Breast epithelium (tissue), 4 donors: ENCODE results near the gene FAM241B. TPM values are rescaled to one million over a fixed set of nuclear protein-coding genes. Genes with fewer than 3 reads are reported as not detected.

Source experiments
- DNase-seq, 2 donors: peaks; one replicate each; pipeline ENCODE4 v3.0.0-alpha.2; 2019; ENCODE audit warnings: low spot score in 2 of 2
- H3K27ac ChIP-seq, 2 donors: fragments of 200-600 bp; sonication (generic) in 1 of 2; one replicate each; pipeline ENCODE4 v1.5.1; 2016 to 2019; ENCODE audit warnings: mild to moderate bottlenecking in 1 of 2
- H3K27me3 ChIP-seq, 2 donors: fragments of 200-600 bp; sonication (generic) in 1 of 2; one replicate each; pipeline versions ENCODE4 v1.5.1 to v1.6.0; 2017 to 2019; ENCODE audit warnings: control low read depth in 1 of 2, mild to moderate bottlenecking in 1 of 2
- H3K36me3 ChIP-seq: fragments of 200-600 bp; one replicate; pipeline ENCODE4 v1.5.1; 2019
- H3K4me1 ChIP-seq, 2 donors: fragments of 200-600 bp; sonication (generic); one replicate each; pipeline ENCODE4 v1.5.1; 2016 to 2019; ENCODE audit warnings: control low read depth in 1 of 2
- H3K4me3 ChIP-seq, 3 donors: fragments of 200-600 bp; sonication (generic); 1 replicate in 2 of 3; 2 replicates in 1 of 3; pipeline ENCODE4 v1.5.1; 2016 to 2019; ENCODE audit warnings: mild to moderate bottlenecking in 3 of 3, moderate library complexity in 2 of 3
- H3K9me3 ChIP-seq, 2 donors: fragments of 200-600 bp; sonication (generic) in 1 of 2; one replicate each; pipeline ENCODE4 v1.5.1; 2016 to 2019; ENCODE audit warnings: control low read depth in 1 of 2
- CTCF ChIP-seq, 3 donors: fragments of 450-650 bp; IDR thresholded peaks; one replicate each; pipeline ENCODE4 v1.5.1; 2016 to 2017; ENCODE audit warnings: antibody characterized with exemption in 3 of 3, mild to moderate bottlenecking in 3 of 3, moderate library complexity in 3 of 3
- POLR2A ChIP-seq: fragments of 450-650 bp; IDR thresholded peaks from one replicate; pipeline ENCODE4 v1.6.1; 2016; ENCODE audit warnings: antibody characterized with exemption, mild to moderate bottlenecking, moderate library complexity
- POLR2AphosphoS5 ChIP-seq, 3 donors: sonication (generic); formaldehyde crosslinking; IDR thresholded peaks; one replicate each; pipeline ENCODE4 v1.6.1; 2017; ENCODE audit warnings: antibody characterized with exemption in 3 of 3
- intact Hi-C: fragments of 100-400 bp; cut with DNase I; formaldehyde crosslinking; loops from one replicate; pipeline ENCODE4 v1.15.1; 2023; ENCODE audit warnings: low total_unique reads
- total RNA-seq, 3 donors: library from RNA; depleted of rRNA; stranded (reverse); fragments of >200 nt; gene quantifications; one replicate each; pipeline ENCODE4 v1.1.0, GENCODE V29; 2016

The FAM241B gene
- total RNA-seq, 3 donors from 2014 or later = 0.48 to 8.5 (median 6.2) TPM

- intact Hi-C loops = no loop called here
- no peak overlapping the region for H3K27ac ChIP-seq
- no peaks in the 10 kb centered on the region for H3K4me1 ChIP-seq
- no peak for DNase-seq
- H3K36me3 ChIP-seq = no peaks in the 10 kb centered on the region
- TF ChIP-seq POLR2A = no peak
- no peak for TF ChIP-seq CTCF (IDR thresholded peaks at IDR 0.05)
- TF ChIP-seq POLR2AphosphoS5 (IDR thresholded peaks at IDR 0.05) = no peak
- H3K9me3 ChIP-seq = no peaks in the 10 kb centered on the region
- no peak overlapping the region for H3K4me3 ChIP-seq
- no peaks in the 10 kb centered on the region for H3K27me3 ChIP-seq
Observed at GRCh38 chr10:69662173-69662877, 32.3 kb downstream of the FAM241B start.

- H3K36me3 ChIP-seq = no peaks in the 10 kb centered on the region
- H3K9me3 ChIP-seq = no peaks in the 10 kb centered on the region
- intact Hi-C loops = no loop called here
- H3K4me3 ChIP-seq = no peak overlapping the region
- no peaks in the 10 kb centered on the region for H3K4me1 ChIP-seq
- TF ChIP-seq CTCF (IDR thresholded peaks at IDR 0.05) (no peak), POLR2A (no peak), POLR2AphosphoS5 (IDR thresholded peaks at IDR 0.05) (no peak)
- no peak for DNase-seq
- no peak overlapping the region for H3K27ac ChIP-seq
- H3K27me3 ChIP-seq = no peaks in the 10 kb centered on the region
Observed at GRCh38 chr10:69662901-69663300, 32.9 kb downstream of the FAM241B start.

- Histone ChIP-seq H3K4me1 (no peaks in the 10 kb centered on the region), H3K36me3 (no peaks in the 10 kb centered on the region), H3K27me3 (no peaks in the 10 kb centered on the region), H3K9me3 (no peaks in the 10 kb centered on the region), H3K4me3 (no peak overlapping the region), H3K27ac (no peak overlapping the region)
- TF ChIP-seq POLR2A = no peak
- intact Hi-C loops = no loop called here
- DNase-seq = no peak
Observed at GRCh38 chr10:69663369-69663947, 33.4 kb downstream of the FAM241B start.

GRCh38 chr10:69665474-69666320 lies 35.6 kb downstream of the FAM241B start:
- no peaks in the 10 kb centered on the region for H3K36me3 ChIP-seq

GRCh38 chr10:69666756-69667155 lies 36.7 kb downstream of the FAM241B start:
- Histone ChIP-seq H3K27ac (no peak overlapping the region), H3K4me3 (no peak overlapping the region), H3K9me3 (no peaks in the 10 kb centered on the region), H3K36me3 (no peaks in the 10 kb centered on the region), H3K27me3 (no peaks in the 10 kb centered on the region), H3K4me1 (no peaks in the 10 kb centered on the region)
- intact Hi-C loops = no loop called here
- DNase-seq = no peak
- TF ChIP-seq POLR2A = no peak
- TF ChIP-seq POLR2AphosphoS5 (IDR thresholded peaks at IDR 0.05) = no peak
- no peak for TF ChIP-seq CTCF (IDR thresholded peaks at IDR 0.05)

More at GRCh38 chr10:69665474-69666320, 35.6 kb downstream of the FAM241B start:
- no peak for DNase-seq
- H3K4me3 ChIP-seq = no peak overlapping the region
- H3K4me1 ChIP-seq = no peaks in the 10 kb centered on the region
- H3K27ac ChIP-seq = no peak overlapping the region
- TF ChIP-seq POLR2AphosphoS5 (IDR thresholded peaks at IDR 0.05) = no peak
- TF ChIP-seq POLR2A = no peak
- no peak for TF ChIP-seq CTCF (IDR thresholded peaks at IDR 0.05)
- intact Hi-C loops = no loop called here
- H3K27me3 ChIP-seq = no peaks in the 10 kb centered on the region
- no peaks in the 10 kb centered on the region for H3K9me3 ChIP-seq
